Hepatocyte (in vitro differentiated cells): Measurements from ENCODE around the gene SKAP1. TPM values are rescaled to one million over a fixed set of nuclear protein-coding genes. Genes with fewer than 3 reads are reported as not detected.
"Not testable (repeated sequence)": the region's sequence is repeated elsewhere in the genome, so short reads cannot be mapped to it uniquely, and the experiment has no call there.

ENCODE experiments used
- DNase-seq: peaks from one replicate; pipeline ENCODE4 v3.0.0-alpha.2; 2016; ENCODE audit warnings: low spot score
- H2AFZ ChIP-seq: fragments of 200-600 bp; sonication (generic); 2 replicates; pipeline ENCODE4 v1.6.0; 2016; ENCODE audit warnings: antibody characterized with exemption, mild to moderate bottlenecking
- H3K27ac ChIP-seq: fragments of 200-600 bp; sonication (generic); 2 replicates; pipeline ENCODE4 v1.5.1; 2016; ENCODE audit warnings: mild to moderate bottlenecking
- H3K27me3 ChIP-seq: fragments of 200-600 bp; sonication (generic); 2 replicates; pipeline ENCODE4 v1.6.1; 2016
- H3K36me3 ChIP-seq: fragments of 200-600 bp; sonication (generic); replicated peaks from 2 replicates; pipeline ENCODE4 v1.5.1; 2016; ENCODE audit warnings: low read depth; ENCODE audit not compliant: insufficient read depth
- H3K4me1 ChIP-seq: fragments of 200-600 bp; sonication (generic); 2 replicates; pipeline ENCODE4 v1.5.1; 2016; ENCODE audit warnings: mild to moderate bottlenecking, moderate library complexity; ENCODE audit not compliant: insufficient read depth
- H3K4me2 ChIP-seq: fragments of 200-600 bp; sonication (generic); 2 replicates; pipeline ENCODE4 v1.6.0; 2016
- H3K4me3 ChIP-seq: fragments of 200-600 bp; sonication (generic); 2 replicates; pipeline ENCODE4 v1.5.1; 2016; ENCODE audit warnings: mild to moderate bottlenecking
- H3K79me2 ChIP-seq: fragments of 200-600 bp; sonication (generic); 2 replicates; pipeline ENCODE4 v1.6.0; 2017; ENCODE audit warnings: mild to moderate bottlenecking
- H3K9me2 ChIP-seq: fragments of 200-600 bp; sonication (generic); replicated peaks from 2 replicates; pipeline ENCODE4 v1.6.0; 2017; ENCODE audit warnings: mild to moderate bottlenecking; ENCODE audit not compliant: insufficient read depth
- H3K9me3 ChIP-seq: fragments of 200-600 bp; sonication (generic); 2 replicates; pipeline ENCODE4 v1.5.1; 2016; ENCODE audit warnings: low read depth, mild to moderate bottlenecking
- H4K20me1 ChIP-seq: fragments of 200-600 bp; sonication (generic); 2 replicates; pipeline ENCODE4 v1.6.0; 2016; ENCODE audit warnings: mild to moderate bottlenecking; ENCODE audit not compliant: insufficient read depth, poor library complexity, severe bottlenecking
- CTCF ChIP-seq: fragments of 200-600 bp; sonication (generic); IDR thresholded peaks from 2 replicates; pipeline ENCODE4 v1.5.1; 2016; ENCODE audit warnings: antibody characterized with exemption, mild to moderate bottlenecking; ENCODE audit not compliant: poor library complexity
- EZH2 ChIP-seq: fragments of 200-600 bp; sonication (generic); IDR thresholded peaks from 2 replicates; pipeline ENCODE4 v1.6.1; 2016; ENCODE audit warnings: antibody characterized with exemption, mild to moderate bottlenecking, borderline replicate concordance
- EZH2phosphoT487 ChIP-seq: fragments of 200-600 bp; sonication (generic); IDR thresholded peaks from one replicate; pipeline ENCODE4 v1.6.1; 2018; ENCODE audit warnings: antibody characterized with exemption, mild to moderate bottlenecking, low read depth, moderate library complexity; ENCODE audit not compliant: unreplicated experiment, severe bottlenecking
- WGBS: methylation state at CpG from one replicate; pipeline ENCODE4 v1.1.6; 2016; ENCODE audit warnings: low lambda C conversion rate; ENCODE audit errors: missing lambda C conversion rate; 5-methylcytosine and 5-hydroxymethylcytosine counted together
- polyA plus RNA-seq: library from polyadenylated mRNA; unstranded; fragments of >200 nt; fragmentation: Nextera tagmentation; extraction: Ambion mirVana; gene quantifications from 2 replicates; pipeline ENCODE4 v1.2.1, GENCODE V29; 2016
- total RNA-seq: library from RNA; depleted of rRNA; stranded (reverse); fragments of >200 nt; gene quantifications from 2 replicates; pipeline ENCODE4 v1.2.3, GENCODE V29; 2014

Gene SKAP1
- total and polyA plus RNA-seq, 2 experiments from 2014 or later = 1.4 to 3.0 TPM

GRCh38 chr17:48373883-48374282 is 56.1 kb downstream of the SKAP1 start:
- no peak for DNase-seq
- H4K20me1 ChIP-seq = no peaks in the 10 kb centered on the region
- H3K4me1 ChIP-seq = no peaks in the 10 kb centered on the region
- peaks cover 24% of the 10 kb centered on the region for H3K27me3 ChIP-seq
- no peaks in the 10 kb centered on the region for H3K79me2 ChIP-seq
- no peak overlapping the region for H2AFZ ChIP-seq
- H3K4me2 ChIP-seq = no peak overlapping the region
- no peak for TF ChIP-seq EZH2
- no peak for TF ChIP-seq CTCF
- TF ChIP-seq EZH2phosphoT487 = no peak
- H3K9me2 ChIP-seq = no peaks in the 10 kb centered on the region
- no peak overlapping the region for H3K27ac ChIP-seq
- WGBS = 84% methylated on average over 3 of the region's 3 CpGs
- no peaks in the 10 kb centered on the region for H3K36me3 ChIP-seq
- no peak overlapping the region for H3K4me3 ChIP-seq
- no peaks in the 10 kb centered on the region for H3K9me3 ChIP-seq

- DNase-seq = no peak
- Histone ChIP-seq H3K4me3 (no peak overlapping the region), H3K79me2 (no peaks in the 10 kb centered on the region), H3K9me2 (no peaks in the 10 kb centered on the region), H3K9me3 (no peaks in the 10 kb centered on the region), H3K36me3 (no peaks in the 10 kb centered on the region), H3K27ac (no peak overlapping the region), H2AFZ (no peak overlapping the region), H3K27me3 (peaks cover 25% of the 10 kb centered on the region), H3K4me2 (no peak overlapping the region), H3K4me1 (no peaks in the 10 kb centered on the region), H4K20me1 (no peaks in the 10 kb centered on the region)
- 85% methylated on average over 2 of the region's 2 CpGs for WGBS
- TF ChIP-seq EZH2phosphoT487 = no peak
- no peak for TF ChIP-seq EZH2
- TF ChIP-seq CTCF = no peak
These were observed 56.7 kb downstream of the SKAP1 start for GRCh38 chr17:48373130-48373830.

- WGBS = 93% methylated on average over 6 of the region's 6 CpGs
- H3K4me1 ChIP-seq, H3K9me3 ChIP-seq, H3K79me2 ChIP-seq, H3K9me2 ChIP-seq, H3K4me2 ChIP-seq, H3K36me3 ChIP-seq, H3K27ac ChIP-seq, H4K20me1 ChIP-seq, H3K4me3 ChIP-seq, DNase-seq, H2AFZ ChIP-seq: not testable (repeated sequence)
- peaks cover 31% of the 10 kb centered on the region for H3K27me3 ChIP-seq
These were observed 61.0 kb downstream of the SKAP1 start for GRCh38 chr17:48368967-48369366.

GRCh38 chr17:48368352-48368908 is 61.6 kb downstream of the SKAP1 start:
- H3K27ac ChIP-seq = no peak overlapping the region
- H3K4me2 ChIP-seq = no peak overlapping the region
- no peaks in the 10 kb centered on the region for H3K9me3 ChIP-seq
- H3K27me3 ChIP-seq = peaks cover 31% of the 10 kb centered on the region
- WGBS = 78% methylated on average over 3 of the region's 3 CpGs
- H4K20me1 ChIP-seq = no peaks in the 10 kb centered on the region
- no peaks in the 10 kb centered on the region for H3K9me2 ChIP-seq
- no peak for DNase-seq
- H3K79me2 ChIP-seq = no peaks in the 10 kb centered on the region
- TF ChIP-seq EZH2phosphoT487 (no peak), EZH2 (no peak), CTCF (no peak)
- no peak overlapping the region for H3K4me3 ChIP-seq
- H2AFZ ChIP-seq = no peak overlapping the region
- no peaks in the 10 kb centered on the region for H3K4me1 ChIP-seq
- H3K36me3 ChIP-seq = no peaks in the 10 kb centered on the region
